NCI-H128 (cell line): ENCODE measurements around the gene LRRK2.

ENCODE experiments used
- DNase-seq: peaks from one replicate; lab custom pipeline; 2025; ENCODE audit not compliant: unreplicated experiment; lab: John Stamatoyannopoulos, UW

Gene LRRK2

GRCh38 chr12:40390980-40391379, 166.2 kb downstream of the LRRK2 start:
- no peak for DNase-seq

DNA sequence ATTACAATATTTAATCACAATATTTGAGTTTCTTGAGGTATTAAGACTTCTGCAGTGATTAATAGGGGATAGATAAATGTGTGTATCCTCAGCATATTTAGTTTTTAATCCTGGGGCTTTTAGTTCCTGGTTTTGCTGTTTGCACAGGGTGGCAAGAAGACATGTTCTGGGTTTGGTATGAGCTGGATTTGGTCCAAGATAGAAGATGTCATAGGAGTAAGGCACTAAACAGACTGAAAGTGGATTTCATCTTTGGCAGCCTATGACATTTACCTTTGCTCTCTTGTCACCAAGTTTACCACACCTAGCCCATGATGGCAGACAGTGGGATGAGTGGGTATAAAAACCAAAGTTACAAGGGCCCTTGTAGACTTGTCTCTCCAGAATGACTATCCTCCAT, 168.2 kb downstream of the LRRK2 start:
- DNase-seq = no peak

GRCh38 chr12:40399656-40400055, 174.9 kb downstream of the LRRK2 start:
- DNase-seq = no peak

- no peak for DNase-seq
Measured at GRCh38 chr12:40405419-40405818, 180.6 kb downstream of the LRRK2 start.
